Measurements from ENCODE around the gene SCYGR1.

Gene SCYGR1

DNA sequence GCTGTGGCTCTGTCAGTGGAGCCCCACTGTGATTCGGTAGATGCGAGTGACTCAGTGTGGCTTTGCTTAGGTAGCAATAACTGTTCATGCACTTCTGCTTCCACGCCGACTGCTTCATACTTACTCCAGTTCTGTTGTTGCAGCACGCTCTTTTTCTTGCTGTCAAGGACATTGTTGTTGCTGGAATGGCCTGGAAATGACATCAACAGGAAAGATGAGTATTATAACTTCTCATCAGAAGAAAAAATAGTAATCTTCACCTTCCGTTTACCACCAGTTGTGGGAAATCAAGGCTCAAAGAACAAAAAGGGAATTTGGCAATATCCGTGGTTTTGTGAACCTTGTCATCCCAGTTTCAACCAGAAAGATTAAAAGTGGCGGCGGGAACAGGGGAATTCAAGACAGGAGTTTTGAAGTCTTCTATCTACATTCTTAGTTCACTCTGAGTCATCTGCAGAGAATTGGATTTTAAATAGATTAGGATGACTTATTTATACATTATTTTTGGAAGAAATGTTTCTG, 16.9 kb downstream of the SCYGR1 start:
- DNase-seq (ENCODE audit: low read depth), result peak; percentile 77

GRCh38 chr2:227370092-227370491, 17.7 kb downstream of the SCYGR1 start:
- DNase-seq (ENCODE audit: low read depth), result no peak

- no peak for DNase-seq (ENCODE audit: low read depth)
Observed at GRCh38 chr2:227368574-227368973, 19.2 kb downstream of the SCYGR1 start.

- DNase-seq (ENCODE audit: low read depth), result no peak
Observed at GRCh38 chr2:227367427-227367795, 20.3 kb downstream of the SCYGR1 start.

- DNase-seq (ENCODE audit: low read depth), result peak; percentile 99
Observed at GRCh38 chr2:227366769-227367426, 20.9 kb downstream of the SCYGR1 start.

- peak; percentile 37 for DNase-seq (ENCODE audit: low read depth)
Observed at GRCh38 chr2:227365833-227366232, 21.9 kb downstream of the SCYGR1 start.

- DNase-seq (ENCODE audit: low read depth), result peak; percentile 75
Observed at GRCh38 chr2:227364585-227365263, 23.0 kb downstream of the SCYGR1 start.

GRCh38 chr2:227363756-227364155, 24.0 kb downstream of the SCYGR1 start:
- DNase-seq (ENCODE audit: low read depth), result no peak

DNA sequence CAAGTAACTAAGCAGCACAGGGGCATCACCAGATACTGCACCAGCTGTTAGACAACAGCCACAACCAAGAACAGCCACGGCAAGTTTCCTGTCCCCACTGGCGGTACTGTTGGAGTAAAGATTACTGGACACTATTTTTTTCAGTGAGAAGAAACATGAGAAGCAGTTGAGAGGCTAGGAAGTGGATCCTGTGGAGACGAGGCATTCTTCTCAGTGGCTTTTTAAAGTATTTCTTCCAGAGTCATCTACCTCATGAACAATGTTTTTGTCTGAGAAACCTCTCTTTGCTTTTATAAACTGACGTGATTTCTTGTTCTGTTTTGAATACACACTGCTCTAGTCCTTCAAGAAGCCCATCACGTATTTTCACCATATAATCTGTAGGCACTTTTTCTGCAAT, 27.4 kb downstream of the SCYGR1 start:
- DNase-seq (ENCODE audit: low read depth), result no peak

DNA sequence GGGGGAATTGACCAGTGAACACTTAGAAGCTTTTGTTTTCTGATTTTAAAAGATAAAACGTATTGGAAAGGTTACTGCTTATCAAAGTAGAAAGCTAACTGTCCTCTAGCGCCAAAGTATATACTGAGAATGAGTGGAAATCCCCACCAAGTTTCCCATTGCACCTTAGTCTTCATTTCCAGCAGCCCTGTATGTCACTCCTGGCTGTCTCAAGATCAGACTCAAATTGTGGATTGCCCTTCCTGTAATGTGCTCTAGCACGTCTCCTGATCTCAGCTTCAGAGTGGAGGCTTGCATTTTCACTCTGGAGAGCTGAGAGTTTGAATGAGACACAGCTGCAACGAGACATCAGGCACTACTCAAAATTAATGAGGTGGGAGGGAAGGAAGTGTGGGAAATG, 36.1 kb downstream of the SCYGR1 start:
- no peak for DNase-seq (ENCODE audit: low read depth)

DNA sequence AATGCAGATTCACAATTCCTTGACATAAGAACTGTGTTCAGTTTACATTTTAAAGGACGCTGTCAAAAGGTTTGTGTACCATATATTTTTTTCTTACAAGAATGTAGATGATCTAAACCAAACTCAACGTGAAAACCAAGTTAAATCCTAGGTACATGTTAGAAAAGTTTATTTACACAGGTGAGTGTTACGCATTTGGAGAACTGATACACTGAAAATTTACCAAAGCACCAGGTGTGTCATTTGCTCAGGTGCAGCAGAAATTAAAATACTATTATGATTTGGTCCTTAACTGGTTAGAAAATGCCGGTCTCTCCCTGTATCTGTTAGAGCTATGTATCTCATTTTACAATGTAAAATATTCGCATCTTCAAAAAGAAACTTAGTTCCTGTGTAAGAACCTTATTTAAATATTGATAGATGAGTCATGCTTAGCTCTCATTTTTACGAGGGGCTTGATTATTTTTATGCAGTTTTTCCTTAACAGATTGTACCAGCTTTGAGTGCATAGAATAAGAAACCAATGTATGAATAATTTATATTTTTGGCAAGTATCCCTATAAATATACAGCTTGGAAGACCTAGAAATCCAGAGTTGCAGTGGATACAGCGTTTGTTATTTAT, 37.6 kb downstream of the SCYGR1 start:
- DNase-seq (ENCODE audit: low read depth), result no peak

- DNase-seq (ENCODE audit: low read depth), result no peak
Observed at GRCh38 chr2:227348324-227348723, 39.4 kb downstream of the SCYGR1 start.

- DNase-seq (ENCODE audit: low read depth), result no peak
Observed at GRCh38 chr2:227347117-227347516, 40.6 kb downstream of the SCYGR1 start.

GRCh38 chr2:227344231-227344630, 43.5 kb downstream of the SCYGR1 start:
- no peak for DNase-seq (ENCODE audit: low read depth)

DNA sequence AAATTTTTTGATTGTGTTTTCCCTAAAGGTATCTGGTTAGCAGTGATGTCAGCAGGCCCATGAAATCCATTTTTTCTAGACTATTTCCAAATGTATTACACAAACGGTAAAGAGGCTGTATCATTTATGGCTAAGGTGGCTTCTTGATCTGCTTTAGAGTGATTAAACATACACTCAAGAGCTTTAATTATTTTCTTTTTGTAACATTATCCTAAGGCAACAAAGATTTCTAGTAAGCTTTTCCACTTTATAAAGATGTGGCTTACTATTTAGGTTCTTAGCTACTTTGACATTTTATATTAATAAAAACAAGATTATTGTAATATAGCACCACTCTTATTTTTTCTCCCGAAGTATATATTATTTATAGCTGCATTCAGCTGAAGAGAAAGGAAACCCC, 46.2 kb downstream of the SCYGR1 start:
- no peak for DNase-seq (ENCODE audit: low read depth)

DNA sequence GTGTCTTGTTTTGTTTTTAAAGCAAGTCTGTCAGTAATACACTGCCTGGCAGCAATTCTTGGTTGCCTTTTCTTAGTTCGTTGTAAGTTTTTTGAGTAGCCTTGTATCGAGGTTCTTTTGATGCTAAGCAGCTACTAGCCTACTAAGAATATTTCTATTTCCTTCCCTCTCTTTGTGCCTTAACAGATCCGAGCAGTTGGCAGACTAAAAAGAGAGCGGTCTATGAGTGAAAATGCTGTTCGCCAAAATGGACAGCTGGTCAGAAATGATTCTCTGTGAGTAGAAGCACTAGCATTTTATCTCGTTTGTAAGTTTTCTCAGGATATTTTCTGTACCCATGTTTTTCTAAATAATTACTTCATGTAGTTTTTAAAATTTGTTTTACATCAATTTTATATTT, 47.6 kb downstream of the SCYGR1 start:
- no peak for DNase-seq (ENCODE audit: low read depth)

DNA sequence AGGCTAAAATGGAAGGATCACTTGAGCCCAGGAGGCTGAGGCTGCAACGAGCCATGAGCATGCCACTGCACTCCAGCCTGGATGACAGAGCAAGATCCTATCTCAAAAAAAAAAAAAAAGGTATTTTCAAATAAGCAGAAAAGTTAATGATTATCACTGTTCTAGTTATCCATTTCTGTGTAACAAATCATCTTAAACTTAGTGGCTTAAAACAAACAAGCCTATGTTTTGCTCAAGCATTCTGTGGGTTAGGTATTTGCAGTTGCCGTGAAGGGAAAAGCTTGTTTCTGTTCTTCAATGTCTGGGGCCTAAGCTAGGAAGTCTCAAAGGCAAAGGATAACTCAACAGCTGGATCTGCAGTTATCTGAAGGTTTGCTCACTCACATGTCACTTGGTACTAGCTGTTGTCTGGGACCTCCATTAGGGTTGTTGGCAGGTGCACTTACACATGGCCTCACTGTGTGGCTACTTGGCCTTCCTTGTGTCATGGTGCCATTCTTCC, 48.6 kb downstream of the SCYGR1 start:
- no peak for DNase-seq (ENCODE audit: low read depth)
